Hepatocyte (in vitro differentiated cells): Measurements from ENCODE around the gene LCORL.

Source experiments
- EZH2 ChIP-seq: fragments of 200-600 bp; sonication (generic); IDR thresholded peaks from 2 replicates; pipeline ENCODE4 v1.6.1; 2016; ENCODE audit warnings: antibody characterized with exemption, mild to moderate bottlenecking, borderline replicate concordance
- TF ChIP-seq, protein P1 (sequence below): fragments of 200-600 bp; sonication (generic); IDR thresholded peaks from 2 replicates; pipeline ENCODE4 v1.5.1; 2016; ENCODE audit warnings: antibody characterized with exemption, mild to moderate bottlenecking; ENCODE audit not compliant: poor library complexity

GRCh38 chr4:17997129-17997528 lies 24.4 kb downstream of the LCORL start:
- TF ChIP-seq, protein P1, sequence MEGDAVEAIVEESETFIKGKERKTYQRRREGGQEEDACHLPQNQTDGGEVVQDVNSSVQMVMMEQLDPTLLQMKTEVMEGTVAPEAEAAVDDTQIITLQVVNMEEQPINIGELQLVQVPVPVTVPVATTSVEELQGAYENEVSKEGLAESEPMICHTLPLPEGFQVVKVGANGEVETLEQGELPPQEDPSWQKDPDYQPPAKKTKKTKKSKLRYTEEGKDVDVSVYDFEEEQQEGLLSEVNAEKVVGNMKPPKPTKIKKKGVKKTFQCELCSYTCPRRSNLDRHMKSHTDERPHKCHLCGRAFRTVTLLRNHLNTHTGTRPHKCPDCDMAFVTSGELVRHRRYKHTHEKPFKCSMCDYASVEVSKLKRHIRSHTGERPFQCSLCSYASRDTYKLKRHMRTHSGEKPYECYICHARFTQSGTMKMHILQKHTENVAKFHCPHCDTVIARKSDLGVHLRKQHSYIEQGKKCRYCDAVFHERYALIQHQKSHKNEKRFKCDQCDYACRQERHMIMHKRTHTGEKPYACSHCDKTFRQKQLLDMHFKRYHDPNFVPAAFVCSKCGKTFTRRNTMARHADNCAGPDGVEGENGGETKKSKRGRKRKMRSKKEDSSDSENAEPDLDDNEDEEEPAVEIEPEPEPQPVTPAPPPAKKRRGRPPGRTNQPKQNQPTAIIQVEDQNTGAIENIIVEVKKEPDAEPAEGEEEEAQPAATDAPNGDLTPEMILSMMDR, result no peak
- TF ChIP-seq EZH2, result no peak
